Activated CD8-positive, alpha-beta memory T cell treated with anti-CD3 and anti-CD28 coated beads, Interleukin-2, amount 50 U/mL, for 1 hour (primary cell): ENCODE data around the gene FBXL13.
"Not testable (repeated sequence)": the region's sequence is repeated elsewhere in the genome, so short reads cannot be mapped to it uniquely, and the experiment has no call there.

ENCODE experiments used
- DNase-seq: peaks from one replicate; pipeline ENCODE4 v3.0.0-alpha.2; 2020; ENCODE audit errors: extremely low read depth

FBXL13 gene

GRCh38 chr7:102819151-102819550 is 255.4 kb downstream of the FBXL13 start:
- DNase-seq: no peak

- no peak for DNase-seq
These were observed 256.7 kb downstream of the FBXL13 start for GRCh38 chr7:102817616-102818573.

- DNase-seq: no peak
These were observed 260.5 kb downstream of the FBXL13 start for GRCh38 chr7:102814025-102814471.

- DNase-seq: no peak
These were observed 261.2 kb downstream of the FBXL13 start for GRCh38 chr7:102813191-102814024.

GRCh38 chr7:102811942-102812678 is 262.5 kb downstream of the FBXL13 start:
- no peak for DNase-seq

GRCh38 chr7:102810916-102811315 is 263.7 kb downstream of the FBXL13 start:
- DNase-seq: no peak

- no peak for DNase-seq
These were observed 268.0 kb downstream of the FBXL13 start for GRCh38 chr7:102806613-102807012.

- not testable (repeated sequence) for DNase-seq
These were observed 278.5 kb downstream of the FBXL13 start for GRCh38 chr7:102795987-102796595.

GRCh38 chr7:102794567-102794966 is 280.0 kb downstream of the FBXL13 start:
- DNase-seq: not testable (repeated sequence)

GRCh38 chr7:102791831-102792230 is 282.8 kb downstream of the FBXL13 start:
- not testable (repeated sequence) for DNase-seq

GRCh38 chr7:102791367-102791766 is 283.2 kb downstream of the FBXL13 start:
- DNase-seq: not testable (repeated sequence)

- DNase-seq: not testable (repeated sequence)
These were observed 284.1 kb downstream of the FBXL13 start for GRCh38 chr7:102790364-102791100.

- not testable (repeated sequence) for DNase-seq
These were observed 285.8 kb downstream of the FBXL13 start for GRCh38 chr7:102788770-102789169.

GRCh38 chr7:102780926-102781325 is 293.7 kb downstream of the FBXL13 start:
- not testable (repeated sequence) for DNase-seq

- DNase-seq: not testable (repeated sequence)
These were observed 295.9 kb downstream of the FBXL13 start for GRCh38 chr7:102778663-102779062.

- DNase-seq: not testable (repeated sequence)
These were observed 298.4 kb downstream of the FBXL13 start for GRCh38 chr7:102776217-102776616.

GRCh38 chr7:102770467-102770866 is 304.1 kb downstream of the FBXL13 start:
- DNase-seq: not testable (repeated sequence)

GRCh38 chr7:102769657-102770192 is 304.9 kb downstream of the FBXL13 start:
- not testable (repeated sequence) for DNase-seq

GRCh38 chr7:102763295-102763905 is 311.2 kb downstream of the FBXL13 start:
- DNase-seq: not testable (repeated sequence)
